Transverse colon (tissue), 4 donors: ENCODE results near the gene APOLD1. TPM values are rescaled to one million over a fixed set of nuclear protein-coding genes. Genes with fewer than 3 reads are reported as not detected.
"Not testable (repeated sequence)": the region's sequence is repeated elsewhere in the genome, so short reads cannot be mapped to it uniquely, and the experiment has no call there.

Experiments used
- DNase-seq: peaks from one replicate; pipeline ENCODE4 v3.0.0-alpha.2; 2019
- H3K27ac ChIP-seq, 4 donors: fragments of 200-600 bp; sonication (generic); 2 replicates each; pipeline ENCODE4 v1.5.1; 2016 to 2018; ENCODE audit warnings: inconsistent platforms in 4 of 4
- H3K27me3 ChIP-seq: fragments of 200-600 bp; sonication (generic); 2 replicates; pipeline ENCODE4 v1.5.1; 2017; ENCODE audit warnings: inconsistent platforms
- H3K36me3 ChIP-seq, 4 donors: fragments of 200-600 bp; sonication (generic); 2 replicates each; pipeline ENCODE4 v1.5.1; 2017 to 2019; ENCODE audit warnings: inconsistent platforms in 4 of 4
- H3K4me1 ChIP-seq, 4 donors: fragments of 200-600 bp; sonication (generic); 2 replicates each; pipeline ENCODE4 v1.5.1; 2017 to 2020; ENCODE audit warnings: inconsistent platforms in 4 of 4
- H3K4me3 ChIP-seq, 4 donors: fragments of 200-600 bp; sonication (generic); 1 replicate in 1 of 4; 2 replicates in 3 of 4; pipeline versions ENCODE4 v1.5.1 to v1.6.1; 2017 to 2019; ENCODE audit warnings: inconsistent platforms in 4 of 4
- H3K9me3 ChIP-seq, 2 donors: fragments of 200-600 bp; sonication (generic); 2 replicates each; pipeline ENCODE4 v1.5.1; 2017 to 2019; ENCODE audit warnings: inconsistent platforms in 2 of 2
- EP300 ChIP-seq: sonication (generic); formaldehyde crosslinking; IDR thresholded peaks from one replicate; pipeline ENCODE4 v1.6.1; 2017; ENCODE audit warnings: antibody characterized with exemption, low read depth
- POLR2A ChIP-seq: fragments of 450-650 bp; IDR thresholded peaks from one replicate; pipeline ENCODE4 v1.6.1; 2016; ENCODE audit warnings: antibody characterized with exemption, mild to moderate bottlenecking, moderate library complexity
- POLR2AphosphoS5 ChIP-seq, 3 donors: sonication (generic); formaldehyde crosslinking; IDR thresholded peaks; one replicate each; pipeline ENCODE4 v1.6.1; 2016; ENCODE audit warnings: antibody characterized with exemption in 3 of 3
- WGBS, 2 donors: methylation state at CpG; one replicate each; pipeline ENCODE4 v1.1.5; 2018; ENCODE audit warnings: low coverage in 1 of 2; 5-methylcytosine and 5-hydroxymethylcytosine counted together
- in situ Hi-C, 4 donors: fragments of 200-750 bp; cut with MboI; loops; one replicate each; pipeline versions ENCODE4 v1.15.0 to v1.15.1; 2017; ENCODE audit warnings: low sequenced_read_pairs in 3 of 4, low pct_ligation_motif_present in 1 of 4, low pct_unique_long_range_greater_than_20kb in 1 of 4
- intact Hi-C: fragments of 100-400 bp; cut with DNase I; formaldehyde crosslinking; loops from one replicate; pipeline ENCODE4 v1.15.1; 2023; ENCODE audit warnings: low total_unique reads
- total RNA-seq, 4 donors: library from RNA; depleted of rRNA; stranded (reverse); fragments of >200 nt; gene quantifications; one replicate each; pipeline ENCODE4 v1.1.0, GENCODE V29; 2016
- TF ChIP-seq, protein P1 (sequence below), 5 experiments: fragments of 200-600 bp in 3 of 5; fragments of 450-650 bp in 2 of 5; sonication (generic) in 3 of 5; IDR thresholded peaks; 1 replicate in 2 of 5; 2 replicates in 3 of 5; pipeline ENCODE4 v1.5.1; 2016 to 2017; ENCODE audit warnings: antibody characterized with exemption in 5 of 5, inconsistent platforms in 3 of 5, mild to moderate bottlenecking in 2 of 5, moderate library complexity in 1 of 5

The APOLD1 gene
- total RNA-seq, 4 donors from 2014 or later: 3.0 to 11.3 (median 7.7) TPM

DNA sequence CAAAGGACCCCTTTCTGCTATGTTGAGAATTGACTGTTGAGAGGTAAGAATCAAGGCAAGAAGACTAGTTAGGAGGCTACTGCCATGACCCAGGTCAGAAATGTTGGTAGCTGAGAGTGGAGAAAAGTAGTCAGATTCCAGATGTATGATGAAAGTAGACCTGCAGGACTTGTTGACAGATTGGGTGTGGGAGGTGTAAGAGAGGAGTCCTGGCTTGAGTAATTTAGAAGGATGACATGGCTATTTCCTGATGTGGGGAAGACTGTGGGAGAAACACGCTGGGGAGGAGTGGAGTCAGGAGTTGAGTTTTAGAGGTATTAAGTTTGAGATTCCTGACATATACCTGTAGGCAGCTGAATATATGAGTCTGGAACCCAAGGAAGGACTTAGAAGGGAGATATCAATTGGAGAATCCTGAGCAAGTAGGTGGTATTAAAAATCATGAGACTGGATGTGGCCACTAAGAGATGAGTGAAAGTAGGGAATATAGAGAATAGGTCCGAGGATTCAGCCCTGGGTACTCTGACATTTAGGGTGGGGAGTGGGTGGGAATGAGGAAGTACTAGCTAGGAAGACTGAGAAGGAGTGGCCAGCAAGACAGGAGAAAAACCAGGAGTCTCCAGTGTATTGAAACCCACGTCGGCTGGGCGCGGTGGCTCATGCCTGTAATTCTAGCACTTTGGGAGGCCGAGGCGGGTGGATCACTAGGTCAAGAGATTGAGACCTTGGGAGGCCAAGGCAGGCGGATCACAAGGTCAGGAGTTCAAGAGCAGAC, 15.1 kb downstream of the APOLD1 start:
- in situ Hi-C loops: no loop called here
- DNase-seq: no peak
- H3K9me3 ChIP-seq: no peaks in the 10 kb centered on the region

DNA sequence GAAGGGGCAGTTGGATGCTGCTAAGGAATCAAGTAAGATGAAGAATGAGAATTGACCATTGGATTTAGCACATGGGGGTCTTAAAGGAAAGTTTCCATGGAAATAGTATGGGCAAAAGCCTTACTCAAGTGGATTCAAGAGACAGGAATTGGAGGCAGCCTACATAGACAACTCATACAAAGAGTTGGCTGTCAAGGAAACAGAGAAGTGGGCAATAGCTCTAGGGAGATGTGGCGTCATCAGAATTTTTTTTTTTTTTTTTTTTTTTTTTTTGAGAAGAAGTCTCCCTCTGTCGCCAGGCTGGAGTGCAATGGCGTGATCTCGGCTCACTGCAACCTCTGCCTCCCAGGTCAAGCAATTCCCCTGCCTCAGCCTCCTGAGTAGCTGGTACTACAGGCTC, 16.2 kb downstream of the APOLD1 start:
- H3K4me1 ChIP-seq: peaks cover 4 to 45% (median 17%) of the 10 kb centered on the region in 4 donors
- H3K27ac ChIP-seq, intact Hi-C loops, H3K4me3 ChIP-seq, DNase-seq, in situ Hi-C loops, H3K36me3 ChIP-seq, H3K27me3 ChIP-seq, H3K9me3 ChIP-seq: not testable (repeated sequence)
- WGBS, 2 donors: 60 to 94% methylated on average over 1 to 4 of the region's 4 CpGs

More for the DNA sequence above, 15.1 kb downstream of the APOLD1 start:
- H3K27me3 ChIP-seq: no peaks in the 10 kb centered on the region
- WGBS, 2 donors: 78 to 83% methylated on average over 8 to 9 of the region's 9 CpGs
- H3K4me1 ChIP-seq: peaks cover 4 to 45% (median 17%) of the 10 kb centered on the region in 4 donors
- no peaks in the 10 kb centered on the region for H3K36me3 ChIP-seq
- no peak overlapping the region for H3K4me3 ChIP-seq
- intact Hi-C loops: no loop called here
- peak overlapping the region in 1 of 4 donors; percentile 16 for H3K27ac ChIP-seq
- TF ChIP-seq, protein P1, sequence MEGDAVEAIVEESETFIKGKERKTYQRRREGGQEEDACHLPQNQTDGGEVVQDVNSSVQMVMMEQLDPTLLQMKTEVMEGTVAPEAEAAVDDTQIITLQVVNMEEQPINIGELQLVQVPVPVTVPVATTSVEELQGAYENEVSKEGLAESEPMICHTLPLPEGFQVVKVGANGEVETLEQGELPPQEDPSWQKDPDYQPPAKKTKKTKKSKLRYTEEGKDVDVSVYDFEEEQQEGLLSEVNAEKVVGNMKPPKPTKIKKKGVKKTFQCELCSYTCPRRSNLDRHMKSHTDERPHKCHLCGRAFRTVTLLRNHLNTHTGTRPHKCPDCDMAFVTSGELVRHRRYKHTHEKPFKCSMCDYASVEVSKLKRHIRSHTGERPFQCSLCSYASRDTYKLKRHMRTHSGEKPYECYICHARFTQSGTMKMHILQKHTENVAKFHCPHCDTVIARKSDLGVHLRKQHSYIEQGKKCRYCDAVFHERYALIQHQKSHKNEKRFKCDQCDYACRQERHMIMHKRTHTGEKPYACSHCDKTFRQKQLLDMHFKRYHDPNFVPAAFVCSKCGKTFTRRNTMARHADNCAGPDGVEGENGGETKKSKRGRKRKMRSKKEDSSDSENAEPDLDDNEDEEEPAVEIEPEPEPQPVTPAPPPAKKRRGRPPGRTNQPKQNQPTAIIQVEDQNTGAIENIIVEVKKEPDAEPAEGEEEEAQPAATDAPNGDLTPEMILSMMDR (IDR thresholded peaks at IDR 0.05): no peak

DNA sequence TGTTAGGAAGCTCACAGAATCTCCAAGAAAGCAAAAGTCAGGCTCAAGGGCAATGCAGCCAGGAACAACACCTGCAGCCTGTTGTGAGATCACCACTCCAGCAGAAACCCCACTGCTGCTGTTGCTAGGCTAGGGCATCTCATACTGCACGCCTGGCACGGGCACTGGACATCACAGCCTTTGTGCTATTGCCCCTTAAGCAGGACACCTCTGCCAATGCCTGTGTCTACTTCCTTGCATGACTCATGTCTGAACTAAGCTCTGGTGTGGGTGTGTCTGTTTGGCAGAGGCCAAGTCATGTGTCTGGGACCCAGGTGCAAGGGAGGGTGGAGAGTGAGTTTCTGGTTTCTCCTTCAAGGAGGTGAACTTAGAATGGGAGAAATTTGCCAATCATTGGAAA, 17.7 kb downstream of the APOLD1 start:
- H3K27ac ChIP-seq: peak overlapping the region; percentile 67 to 87 (median 78)
- H3K27me3 ChIP-seq: no peaks in the 10 kb centered on the region
- TF ChIP-seq EP300 (peak; percentile 49), POLR2A (peak; percentile 51), POLR2AphosphoS5 (IDR thresholded peaks at IDR 0.05) (peak; percentile 69 to 89 (median 80))
- TF ChIP-seq, protein P1 (IDR thresholded peaks at IDR 0.05): no peak
- DNase-seq: peak; percentile 85
- no peaks in the 10 kb centered on the region for H3K9me3 ChIP-seq
- intact Hi-C loops: no loop called here
- H3K4me3 ChIP-seq: no peak overlapping the region
- WGBS, 2 donors: 39% methylated on average over 2 of the region's 2 CpGs; no CpG with 5 or more reads in 1 of the 2 donors
- in situ Hi-C loops: no loop called here
- H3K36me3 ChIP-seq: no peaks in the 10 kb centered on the region
- peaks cover 4 to 59% (median 22%) of the 10 kb centered on the region in 4 donors for H3K4me1 ChIP-seq

DNA sequence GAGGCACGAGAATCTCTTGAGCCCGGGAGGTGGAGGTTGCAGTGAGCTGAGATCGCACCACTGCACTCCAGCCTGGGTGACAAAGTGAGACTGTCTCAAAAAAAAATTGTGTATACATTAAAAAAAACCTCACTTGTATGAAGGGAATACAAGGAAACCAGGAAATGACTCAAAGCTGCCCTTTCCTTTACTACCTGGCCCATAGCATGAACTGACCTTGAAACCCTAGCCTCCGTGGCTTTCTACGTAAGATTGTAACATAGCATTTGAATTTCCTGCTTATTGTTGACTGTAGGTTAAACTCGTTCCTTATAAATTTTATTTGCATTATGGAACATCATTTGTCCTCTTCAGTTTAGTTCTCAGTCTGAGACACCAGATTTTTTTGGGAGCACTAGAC, 18.6 kb downstream of the APOLD1 start:
- H3K27ac ChIP-seq: peak overlapping the region; percentile 67 to 87 (median 78)
- DNase-seq: no peak
- in situ Hi-C loops: no loop called here

DNA sequence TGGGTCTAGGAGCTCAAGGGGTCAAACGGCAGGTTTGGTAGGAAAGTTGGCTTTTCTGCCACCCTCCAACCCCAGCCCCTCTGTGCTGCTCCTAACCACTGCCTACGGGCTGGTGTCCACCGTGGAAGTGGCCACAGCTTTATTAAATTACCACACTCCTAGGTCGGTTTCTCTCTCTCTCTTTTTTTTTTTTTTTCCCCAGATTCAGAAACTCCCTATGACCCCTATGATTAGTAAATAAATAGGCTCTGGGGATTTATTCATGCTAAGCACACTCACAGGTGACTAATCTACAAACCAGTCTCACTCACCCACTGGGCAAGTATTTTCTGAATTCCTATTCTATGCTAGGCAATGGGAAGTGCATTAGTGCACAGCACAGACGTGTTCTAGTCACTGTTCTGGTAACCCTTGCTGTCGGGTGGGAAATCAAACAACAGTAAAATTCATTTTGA, 19.0 kb downstream of the APOLD1 start:
- TF ChIP-seq POLR2AphosphoS5 (IDR thresholded peaks at IDR 0.05) (no peak), EP300 (no peak), POLR2A (no peak)
- TF ChIP-seq, protein P1 (IDR thresholded peaks at IDR 0.05): no peak
- Histone ChIP-seq H3K36me3 (no peaks in the 10 kb centered on the region), H3K27me3 (no peaks in the 10 kb centered on the region), H3K4me3 (no peak overlapping the region), H3K27ac (peak overlapping the region; percentile 67 to 87 (median 78)), H3K9me3 (no peaks in the 10 kb centered on the region), H3K4me1 (peaks cover 4 to 63% (median 26%) of the 10 kb centered on the region in 4 donors)
- in situ Hi-C loops: no loop called here
- 66 to 100% methylated on average over 2 to 6 of the region's 6 CpGs for whole genome bisulfite sequencing, 2 donors
- no peak for DNase-seq
- intact Hi-C loops: no loop called here

More for the DNA sequence above, 18.6 kb downstream of the APOLD1 start:
- Histone ChIP-seq H3K27me3 (no peaks in the 10 kb centered on the region), H3K9me3 (no peaks in the 10 kb centered on the region), H3K4me3 (no peak overlapping the region), H3K4me1 (peaks cover 4 to 63% (median 26%) of the 10 kb centered on the region in 4 donors), H3K36me3 (no peaks in the 10 kb centered on the region)
- intact Hi-C loops: no loop called here
- TF ChIP-seq POLR2AphosphoS5 (IDR thresholded peaks at IDR 0.05) (peak in 2 of 3 donors; percentile 22 to 51), EP300 (no peak)
- WGBS, 2 donors: 48 to 75% methylated on average over 6 of the region's 6 CpGs
